ENCODE results near the gene CSNK1G2. TPM values are rescaled to one million over a fixed set of nuclear protein-coding genes. Genes with fewer than 3 reads are reported as not detected.

CSNK1G2 gene
- total and polyA plus RNA-seq, 11 donors = 18.2 to 42.7 (median 24.6) TPM

DNA sequence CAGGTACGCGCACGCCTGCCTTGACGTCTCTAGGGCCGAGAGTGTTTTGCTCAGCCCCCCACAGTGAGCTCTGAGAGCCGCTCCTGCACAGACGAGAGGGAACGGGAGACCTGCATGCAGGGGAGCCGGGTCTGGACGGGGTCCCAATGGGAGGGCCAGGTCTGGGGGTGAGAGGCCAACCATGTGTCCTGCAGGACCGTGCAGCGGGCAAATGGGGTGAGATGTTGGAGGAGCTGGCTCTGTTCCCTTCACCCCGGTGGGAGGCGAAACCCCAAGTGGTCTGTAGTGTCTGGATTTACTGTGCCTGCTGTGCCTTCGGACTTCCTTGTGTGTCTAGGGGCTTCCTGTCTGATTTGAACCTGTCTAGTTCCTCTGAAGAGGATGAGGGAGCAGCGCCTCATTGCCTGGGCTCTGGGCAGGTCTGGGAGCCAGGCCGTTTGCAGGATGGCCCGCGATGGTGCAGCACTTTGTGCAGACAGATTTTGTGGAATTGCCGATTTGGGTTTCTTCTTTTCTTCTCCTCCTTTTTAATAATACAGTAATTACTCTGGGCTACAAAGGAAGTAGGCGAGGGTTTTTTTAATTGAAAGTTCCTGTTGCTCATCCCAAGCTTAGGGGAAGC is 2.1 kb downstream of the CSNK1G2 start:
- Histone ChIP-seq H3K4me3 (peak overlapping the region; percentile 27 to 96 (median 77)), H3K27ac (peak overlapping the region in 11 of 12 donors; percentile 75 to 100 (median 92)), H3K9me3 (no peaks in the 10 kb centered on the region), H3K36me3 (no peaks in the 10 kb centered on the region), H3K27me3 (no peaks in the 10 kb centered on the region), H3K4me1 (peaks cover 3 to 58% (median 27%) of the 10 kb centered on the region in 12 donors)
- WGBS, 4 donors = 37 to 57% (median 40%) methylated on average over 19 to 21 of the region's 21 CpGs
- intact Hi-C loops (cut with DNase I) = no loop called here
- DNase-seq = no peak
- no peak for TF ChIP-seq POLR2A (IDR thresholded peaks at IDR 0.05)
- TF ChIP-seq, protein P1, sequence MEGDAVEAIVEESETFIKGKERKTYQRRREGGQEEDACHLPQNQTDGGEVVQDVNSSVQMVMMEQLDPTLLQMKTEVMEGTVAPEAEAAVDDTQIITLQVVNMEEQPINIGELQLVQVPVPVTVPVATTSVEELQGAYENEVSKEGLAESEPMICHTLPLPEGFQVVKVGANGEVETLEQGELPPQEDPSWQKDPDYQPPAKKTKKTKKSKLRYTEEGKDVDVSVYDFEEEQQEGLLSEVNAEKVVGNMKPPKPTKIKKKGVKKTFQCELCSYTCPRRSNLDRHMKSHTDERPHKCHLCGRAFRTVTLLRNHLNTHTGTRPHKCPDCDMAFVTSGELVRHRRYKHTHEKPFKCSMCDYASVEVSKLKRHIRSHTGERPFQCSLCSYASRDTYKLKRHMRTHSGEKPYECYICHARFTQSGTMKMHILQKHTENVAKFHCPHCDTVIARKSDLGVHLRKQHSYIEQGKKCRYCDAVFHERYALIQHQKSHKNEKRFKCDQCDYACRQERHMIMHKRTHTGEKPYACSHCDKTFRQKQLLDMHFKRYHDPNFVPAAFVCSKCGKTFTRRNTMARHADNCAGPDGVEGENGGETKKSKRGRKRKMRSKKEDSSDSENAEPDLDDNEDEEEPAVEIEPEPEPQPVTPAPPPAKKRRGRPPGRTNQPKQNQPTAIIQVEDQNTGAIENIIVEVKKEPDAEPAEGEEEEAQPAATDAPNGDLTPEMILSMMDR (IDR thresholded peaks at IDR 0.05) = no peak
- no peak for ATAC-seq

DNA sequence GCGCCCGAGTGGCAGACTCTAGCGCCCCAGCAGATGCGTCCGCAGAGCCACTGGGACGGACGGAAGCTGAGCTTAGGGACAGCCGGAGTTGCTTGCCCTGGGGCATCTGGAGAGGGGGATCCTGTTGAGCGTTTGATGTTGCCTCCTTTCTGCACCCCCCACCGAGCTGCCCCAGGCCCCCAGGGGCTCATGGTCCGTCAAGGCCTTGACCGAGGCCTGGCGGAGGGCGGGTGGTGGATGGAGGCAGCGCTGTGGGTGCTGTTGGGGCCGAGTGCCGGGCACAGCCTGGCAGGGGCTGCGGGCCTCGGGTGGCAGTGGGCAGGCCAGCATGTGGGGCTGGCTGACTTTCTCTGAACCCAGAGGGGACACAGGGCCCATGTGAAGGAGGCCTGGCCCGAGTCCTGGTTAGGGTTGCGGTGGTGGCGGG is 2.7 kb downstream of the CSNK1G2 start:
- Histone ChIP-seq H3K27me3 (no peaks in the 10 kb centered on the region), H3K4me1 (peaks cover 3 to 60% (median 27%) of the 10 kb centered on the region in 12 donors), H3K9me3 (no peaks in the 10 kb centered on the region), H3K4me3 (peak overlapping the region in 2 of 12 donors; percentile 79 to 93), H3K27ac (peak overlapping the region in 1 of 12 donors; percentile 93), H3K36me3 (no peaks in the 10 kb centered on the region)
- no peak for DNase-seq
- TF ChIP-seq, protein P1 (IDR thresholded peaks at IDR 0.05) = no peak
- TF ChIP-seq POLR2A (IDR thresholded peaks at IDR 0.05) = no peak
- ATAC-seq = no peak
- intact Hi-C loops (cut with DNase I) = no loop called here
- WGBS, 4 donors = 86 to 92% (median 90%) methylated on average over 19 to 22 of the region's 22 CpGs

DNA sequence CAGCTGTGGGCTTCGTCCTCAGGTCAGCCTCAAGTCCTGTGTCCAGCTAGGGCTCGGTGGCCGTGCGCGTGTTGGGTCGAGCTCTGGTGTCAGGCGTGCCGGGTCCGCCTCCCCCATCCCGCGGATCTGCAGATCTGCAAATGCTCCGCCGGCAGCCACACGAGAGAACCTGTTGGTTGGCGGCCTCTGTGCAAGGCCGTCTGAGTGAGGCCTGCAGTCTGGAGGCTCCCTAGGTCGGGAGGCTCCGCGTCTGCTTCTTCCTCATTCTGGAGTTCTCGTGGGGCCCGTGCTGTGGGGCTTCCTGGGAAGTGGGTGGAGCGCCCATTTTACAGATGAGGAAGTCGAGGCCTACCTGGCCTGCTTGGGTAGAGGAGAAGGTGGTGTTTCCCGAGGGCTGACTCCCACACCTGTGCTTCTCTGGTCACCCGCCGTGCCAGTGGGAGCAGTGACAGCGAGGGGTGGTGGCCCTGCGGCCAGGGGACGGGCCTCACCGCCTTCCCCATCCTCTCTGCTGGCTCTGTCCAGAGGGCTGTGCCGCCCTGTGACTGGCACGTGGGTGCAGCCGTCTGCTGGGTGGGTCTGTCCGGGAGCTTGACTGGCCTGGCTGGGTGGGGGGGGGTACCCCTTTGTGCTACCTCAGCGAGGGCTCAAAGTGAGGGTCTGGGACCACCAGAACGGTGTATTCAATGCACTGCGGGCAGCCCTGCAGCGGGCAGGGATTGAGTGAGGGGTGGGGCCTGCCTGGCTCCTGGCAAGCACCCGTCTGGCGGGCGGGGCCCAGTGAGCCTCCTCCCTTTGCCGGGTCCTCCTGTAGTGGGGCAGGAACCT is 3.3 kb downstream of the CSNK1G2 start:
- Histone ChIP-seq H3K27me3 (no peaks in the 10 kb centered on the region), H3K4me1 (peaks cover 3 to 64% (median 27%) of the 10 kb centered on the region in 12 donors), H3K36me3 (peaks cover 0 to 4% (median 0%) of the 10 kb centered on the region in 9 donors), H3K9me3 (no peaks in the 10 kb centered on the region), H3K4me3 (peak overlapping the region in 1 of 12 donors; percentile 79), H3K27ac (peak overlapping the region in 1 of 12 donors; percentile 93)
- 84 to 91% (median 87%) methylated on average over 18 to 42 of the region's 42 CpGs for WGBS, 4 donors
- TF ChIP-seq, protein P1 (IDR thresholded peaks at IDR 0.05) = no peak
- no peak for TF ChIP-seq POLR2A (IDR thresholded peaks at IDR 0.05)
- ATAC-seq (no peak), DNase-seq (no peak)
- intact Hi-C loops (cut with DNase I) = no loop called here

DNA sequence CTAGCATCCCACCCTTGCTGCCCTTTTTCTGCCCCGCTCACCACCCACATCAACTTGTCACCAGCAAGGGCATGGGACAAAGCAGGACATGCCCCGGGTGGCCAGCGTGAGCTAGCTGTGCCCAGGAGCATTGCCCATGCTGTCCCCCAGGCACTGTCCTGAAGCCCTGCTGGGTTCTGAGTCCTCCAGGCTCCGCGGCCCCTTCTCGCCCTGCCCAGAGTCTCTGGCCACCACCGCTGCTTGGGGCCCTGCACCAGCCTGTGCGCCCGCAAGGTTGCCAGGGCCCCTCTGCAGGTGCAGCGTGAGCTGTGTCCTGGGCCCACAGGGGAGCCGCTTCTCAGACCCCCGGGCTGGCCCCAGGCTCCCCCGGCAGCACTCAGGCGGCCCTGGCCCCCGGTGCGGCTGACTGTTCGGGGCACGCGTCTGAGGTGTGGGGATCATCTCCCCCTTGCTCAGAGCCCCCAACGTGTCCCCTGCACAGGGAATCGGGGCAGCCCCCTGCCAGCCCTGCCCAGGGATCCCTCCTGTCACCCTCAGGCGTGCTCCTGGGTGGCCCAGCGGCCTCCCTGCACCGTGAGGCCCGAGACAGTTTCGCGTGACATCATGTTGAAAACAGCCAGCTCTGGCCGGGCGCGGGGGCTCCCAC is 4.1 kb downstream of the CSNK1G2 start:
- Histone ChIP-seq H3K36me3 (peaks cover 0 to 11% (median 0%) of the 10 kb centered on the region in 9 donors), H3K9me3 (no peaks in the 10 kb centered on the region), H3K4me1 (peaks cover 0 to 57% (median 19%) of the 10 kb centered on the region in 12 donors), H3K4me3 (no peak overlapping the region), H3K27me3 (no peaks in the 10 kb centered on the region), H3K27ac (no peak overlapping the region)
- no peak for DNase-seq
- no peak for ATAC-seq
- no peak for TF ChIP-seq POLR2A (IDR thresholded peaks at IDR 0.05)
- TF ChIP-seq, protein P1 (IDR thresholded peaks at IDR 0.05) = no peak
- WGBS, 4 donors = 90 to 94% (median 93%) methylated on average over 8 to 30 of the region's 30 CpGs
- intact Hi-C loops (cut with DNase I) = no loop called here
